ENCODE data around the gene PSMB3. TPM values are rescaled to one million over a fixed set of nuclear protein-coding genes. Genes with fewer than 3 reads are reported as not detected.

Gene PSMB3
- total and polyA plus RNA-seq, 9 of the 15 experiments (the other 6 are each of a cell fraction or from before 2014, with no cell fraction given), result 460 to 2,775 (median 574) TPM

GRCh38 chr17:38740806-38741205, 11.7 kb upstream of the PSMB3 start:
- no peak for ATAC-seq
- H3K4me2 ChIP-seq (ENCODE audit: insufficient read depth, low read length), result no peak overlapping the region
- intact Hi-C loops (cut with micrococcal nuclease), result no loop called here
- no peak for DNase-seq (ENCODE audit: extremely low read depth in 1 of 4, low spot score in 3 of 4)
- H3K9me1 ChIP-seq (ENCODE audit: control insufficient read depth, insufficient read depth, low read length), result peaks cover 5% of the 10 kb centered on the region
- H3K27ac ChIP-seq (ENCODE audit: extremely low read depth, low read depth, low read length), result no peak overlapping the region
- no peaks in the 10 kb centered on the region for H3K27me3 ChIP-seq (ENCODE audit: control insufficient read depth in 2 of 2, insufficient read depth in 2 of 2, low read length in 2 of 2)
- WGBS (ENCODE audit: insufficient coverage, low coverage, missing lambda C conversion rate), result 64% methylated on average over 3 of the region's 4 CpGs
- POLR2A ChIA-PET, result no interaction called here
- H3K4me3 ChIP-seq, result no peak overlapping the region
- peak overlapping the region in 1 of 2 experiments; percentile 56; a peak in 1 of 4 replicates for H3K9ac ChIP-seq (ENCODE audit: insufficient read depth in 1 of 2, low read depth in 2 of 2, low read length in 2 of 2)
- peaks cover 40% of the 10 kb centered on the region for H3K79me2 ChIP-seq (ENCODE audit: control insufficient read depth, insufficient read depth, low read length)
- no peak for TF ChIP-seq TEAD1 (CRISPR knock-in tag; IDR thresholded peaks at IDR 0.05)
- TF ChIP-seq ZBTB2 (IDR thresholded peaks at IDR 0.05), result no peak
- TF ChIP-seq RBFOX2 (IDR thresholded peaks at IDR 0.05; ENCODE audit: low read depth, low read length), result no peak
- TF ChIP-seq, protein P1, sequence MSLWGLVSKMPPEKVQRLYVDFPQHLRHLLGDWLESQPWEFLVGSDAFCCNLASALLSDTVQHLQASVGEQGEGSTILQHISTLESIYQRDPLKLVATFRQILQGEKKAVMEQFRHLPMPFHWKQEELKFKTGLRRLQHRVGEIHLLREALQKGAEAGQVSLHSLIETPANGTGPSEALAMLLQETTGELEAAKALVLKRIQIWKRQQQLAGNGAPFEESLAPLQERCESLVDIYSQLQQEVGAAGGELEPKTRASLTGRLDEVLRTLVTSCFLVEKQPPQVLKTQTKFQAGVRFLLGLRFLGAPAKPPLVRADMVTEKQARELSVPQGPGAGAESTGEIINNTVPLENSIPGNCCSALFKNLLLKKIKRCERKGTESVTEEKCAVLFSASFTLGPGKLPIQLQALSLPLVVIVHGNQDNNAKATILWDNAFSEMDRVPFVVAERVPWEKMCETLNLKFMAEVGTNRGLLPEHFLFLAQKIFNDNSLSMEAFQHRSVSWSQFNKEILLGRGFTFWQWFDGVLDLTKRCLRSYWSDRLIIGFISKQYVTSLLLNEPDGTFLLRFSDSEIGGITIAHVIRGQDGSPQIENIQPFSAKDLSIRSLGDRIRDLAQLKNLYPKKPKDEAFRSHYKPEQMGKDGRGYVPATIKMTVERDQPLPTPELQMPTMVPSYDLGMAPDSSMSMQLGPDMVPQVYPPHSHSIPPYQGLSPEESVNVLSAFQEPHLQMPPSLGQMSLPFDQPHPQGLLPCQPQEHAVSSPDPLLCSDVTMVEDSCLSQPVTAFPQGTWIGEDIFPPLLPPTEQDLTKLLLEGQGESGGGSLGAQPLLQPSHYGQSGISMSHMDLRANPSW (CRISPR knock-in tag; IDR thresholded peaks at IDR 0.05), result no peak
- no peak for TF ChIP-seq ATF1 (CRISPR knock-in tag; IDR thresholded peaks at IDR 0.05)
- TF ChIP-seq ATF1 (tag; IDR thresholded peaks at IDR 0.05), result no peak
- no peak for TF ChIP-seq MECOM (CRISPR knock-in tag; IDR thresholded peaks at IDR 0.05)
- TF ChIP-seq KDM4B (IDR thresholded peaks at IDR 0.05; ENCODE audit: borderline replicate concordance in 2 of 2, low read depth in 1 of 2), result no peak
- TF ChIP-seq CEBPB (tag; IDR thresholded peaks at IDR 0.05), result no peak
- no peak for TF ChIP-seq EP300 (IDR thresholded peaks at IDR 0.05; ENCODE audit: low read length)
- TF ChIP-seq ZFP30 (CRISPR knock-in tag; IDR thresholded peaks at IDR 0.05; ENCODE audit: borderline replicate concordance), result no peak
- no peak for TF ChIP-seq RAD21 (CRISPR knock-in tag; conservative IDR thresholded peaks at IDR 0.05 in 1 of 2, IDR thresholded peaks at IDR 0.05 in 1 of 2)
- TF ChIP-seq STAT5B (CRISPR knock-in tag; IDR thresholded peaks at IDR 0.05), result no peak
- TF ChIP-seq CREB1 (IDR thresholded peaks at IDR 0.05), result no peak
- TF ChIP-seq CREB1 (CRISPR knock-in tag; IDR thresholded peaks at IDR 0.05), result no peak
- no peak for TF ChIP-seq RHOXF2B (CRISPR knock-in tag; conservative IDR thresholded peaks at IDR 0.05)
- H3K9me3 ChIP-seq (replicated peaks; ENCODE audit: control insufficient read depth, insufficient read depth, low read depth, low read length), result no peaks in the 10 kb centered on the region
- H3K4me1 ChIP-seq (replicated peaks in 1 of 2; ENCODE audit: control insufficient read depth in 2 of 2, insufficient read depth in 2 of 2, low read length in 2 of 2), result peaks cover 5 to 27% of the 10 kb centered on the region in 2 experiments
- no TSS peak for BruUV-seq (replicated peaks)
- no peak overlapping the region for H2AFZ ChIP-seq (ENCODE audit: low read depth, low read length)
- CTCF ChIA-PET (ENCODE audit: low intra/inter-chr PET ratio), result no interaction called here
- no peak for FAIRE-seq
- in situ Hi-C loops (cut with MboI), result no loop called here
- peaks cover 10% of the 10 kb centered on the region for H4K20me1 ChIP-seq (replicated peaks; ENCODE audit: control insufficient read depth, insufficient read depth, low read length)
- peaks cover 49% of the 10 kb centered on the region; the same call in 2 of the 3 replicates for H3K36me3 ChIP-seq (ENCODE audit: control insufficient read depth, insufficient read depth, low read length)

Data from K562 (cell line).